Mucosa of rectum (tissue), 2 donors: ENCODE results near the gene TRPT1.

ENCODE experiments used
- H3K27ac ChIP-seq, 2 donors: one replicate each; pipeline ENCODE4 v1.7.0; 2013; ENCODE audit warnings: inconsistent platforms in 2 of 2, low read depth in 2 of 2, low read length in 2 of 2
- H3K27me3 ChIP-seq, 2 donors: one replicate each; pipeline ENCODE4 v1.7.0; 2013; ENCODE audit warnings: low read length in 2 of 2; ENCODE audit not compliant: control insufficient read depth in 2 of 2, insufficient read depth in 2 of 2
- H3K36me3 ChIP-seq, 2 donors: one replicate each; pipeline ENCODE4 v1.7.0; 2013; ENCODE audit warnings: low read length in 2 of 2; ENCODE audit not compliant: control insufficient read depth in 2 of 2, insufficient read depth in 2 of 2
- H3K4me1 ChIP-seq, 2 donors: one replicate each; pipeline ENCODE4 v1.7.0; 2013; ENCODE audit warnings: low read length in 2 of 2, mild to moderate bottlenecking in 1 of 2; ENCODE audit not compliant: control insufficient read depth in 2 of 2, insufficient read depth in 2 of 2
- H3K4me3 ChIP-seq, 2 donors: one replicate each; pipeline ENCODE4 v1.7.0; 2013; ENCODE audit warnings: low read length in 2 of 2
- H3K9ac ChIP-seq, 2 donors: one replicate each; pipeline ENCODE4 v1.7.0; 2013; ENCODE audit warnings: low read length in 2 of 2, low read depth in 1 of 2, mild to moderate bottlenecking in 1 of 2
- H3K9me3 ChIP-seq, 2 donors: one replicate each; pipeline ENCODE4 v1.7.0; 2013; ENCODE audit warnings: low read length in 2 of 2; ENCODE audit not compliant: control insufficient read depth in 2 of 2
- donor health status: healthy.
- donor health status: Normal muscosa, but diverticular disease.

The TRPT1 gene

GRCh38 chr11:64220271-64220670 is 5.7 kb downstream of the TRPT1 start:
- no peaks in the 10 kb centered on the region for H3K27me3 ChIP-seq
- peaks cover 5 to 6% of the 10 kb centered on the region in 2 donors for H3K4me1 ChIP-seq
- H3K27ac ChIP-seq, result no peak overlapping the region
- H3K36me3 ChIP-seq, result peaks cover 13 to 15% of the 10 kb centered on the region in 2 donors
- no peak overlapping the region for H3K4me3 ChIP-seq
- no peak overlapping the region for H3K9ac ChIP-seq
- H3K9me3 ChIP-seq, result no peaks in the 10 kb centered on the region

- Histone ChIP-seq H3K4me3 (no peak overlapping the region), H3K27ac (no peak overlapping the region), H3K36me3 (peaks cover 13 to 18% of the 10 kb centered on the region in 2 donors), H3K4me1 (peaks cover 1 to 2% of the 10 kb centered on the region in 2 donors), H3K27me3 (no peaks in the 10 kb centered on the region), H3K9me3 (no peaks in the 10 kb centered on the region), H3K9ac (no peak overlapping the region)
Observed at GRCh38 chr11:64219755-64220154, 6.2 kb downstream of the TRPT1 start.

- Histone ChIP-seq H3K4me1 (peaks cover 0 to 2% of the 10 kb centered on the region in 2 donors), H3K9me3 (no peaks in the 10 kb centered on the region), H3K27me3 (no peaks in the 10 kb centered on the region), H3K36me3 (peaks cover 13 to 18% of the 10 kb centered on the region in 2 donors), H3K4me3 (no peak overlapping the region), H3K9ac (no peak overlapping the region), H3K27ac (no peak overlapping the region)
Observed at GRCh38 chr11:64219354-64219684, 6.7 kb downstream of the TRPT1 start.

- Histone ChIP-seq H3K9ac (no peak overlapping the region), H3K9me3 (no peaks in the 10 kb centered on the region), H3K4me3 (no peak overlapping the region), H3K27me3 (no peaks in the 10 kb centered on the region), H3K4me1 (peaks cover 0 to 2% of the 10 kb centered on the region in 2 donors), H3K27ac (no peak overlapping the region), H3K36me3 (peaks cover 13 to 15% of the 10 kb centered on the region in 2 donors)
Observed at GRCh38 chr11:64218628-64219353, 7.2 kb downstream of the TRPT1 start.

- H3K4me3 ChIP-seq, result no peak overlapping the region
- no peaks in the 10 kb centered on the region for H3K9me3 ChIP-seq
- H3K4me1 ChIP-seq, result peaks cover 0 to 2% of the 10 kb centered on the region in 2 donors
- H3K27ac ChIP-seq, result no peak overlapping the region
- H3K27me3 ChIP-seq, result no peaks in the 10 kb centered on the region
- peaks cover 13 to 21% of the 10 kb centered on the region in 2 donors for H3K36me3 ChIP-seq
- H3K9ac ChIP-seq, result no peak overlapping the region
Observed at GRCh38 chr11:64216879-64217278, 9.1 kb downstream of the TRPT1 start.

GRCh38 chr11:64211181-64211872 is 14.7 kb downstream of the TRPT1 start:
- Histone ChIP-seq H3K27ac (no peak overlapping the region), H3K9ac (no peak overlapping the region), H3K36me3 (peaks cover 0 to 13% of the 10 kb centered on the region in 2 donors), H3K4me3 (no peak overlapping the region), H3K4me1 (peaks cover 11 to 12% of the 10 kb centered on the region in 2 donors), H3K9me3 (no peaks in the 10 kb centered on the region), H3K27me3 (no peaks in the 10 kb centered on the region)

- Histone ChIP-seq H3K9ac (no peak overlapping the region), H3K27ac (no peak overlapping the region), H3K36me3 (peaks cover 0 to 13% of the 10 kb centered on the region in 2 donors), H3K4me1 (peaks cover 18 to 21% of the 10 kb centered on the region in 2 donors), H3K4me3 (no peak overlapping the region), H3K9me3 (no peaks in the 10 kb centered on the region), H3K27me3 (no peaks in the 10 kb centered on the region)
Observed at GRCh38 chr11:64210301-64211020, 15.5 kb downstream of the TRPT1 start.

- H3K4me3 ChIP-seq, result no peak overlapping the region
- no peak overlapping the region for H3K9ac ChIP-seq
- H3K27me3 ChIP-seq, result no peaks in the 10 kb centered on the region
- peaks cover 0 to 11% of the 10 kb centered on the region in 2 donors for H3K36me3 ChIP-seq
- no peak overlapping the region for H3K27ac ChIP-seq
- no peaks in the 10 kb centered on the region for H3K9me3 ChIP-seq
- peaks cover 24 to 26% of the 10 kb centered on the region in 2 donors for H3K4me1 ChIP-seq
Observed at GRCh38 chr11:64209563-64209843, 16.5 kb downstream of the TRPT1 start.

- H3K9ac ChIP-seq, result no peak overlapping the region
- no peak overlapping the region for H3K27ac ChIP-seq
- H3K27me3 ChIP-seq, result no peaks in the 10 kb centered on the region
- peaks cover 24 to 26% of the 10 kb centered on the region in 2 donors for H3K4me1 ChIP-seq
- no peak overlapping the region for H3K4me3 ChIP-seq
- no peaks in the 10 kb centered on the region for H3K9me3 ChIP-seq
- peaks cover 2 to 15% of the 10 kb centered on the region in 2 donors for H3K36me3 ChIP-seq
Observed at GRCh38 chr11:64208796-64209562, 17.0 kb downstream of the TRPT1 start.
